NT2/D1 (cell line): ENCODE measurements around the gene TMIE.

Source experiments
- YY1 ChIP-seq: IDR thresholded peaks from 2 replicates; pipeline ENCODE4 v1.6.1; 2011; ENCODE audit not compliant: insufficient read length, insufficient read depth
- ZNF274 ChIP-seq: IDR thresholded peaks from 2 replicates; pipeline ENCODE4 v1.6.1; 2011; ENCODE audit warnings: mild to moderate bottlenecking, low read depth, low read length

- TF ChIP-seq YY1 (no peak), ZNF274 (no peak)
Observed at GRCh38 chr3:46695177-46695961, 5.8 kb upstream of the TMIE start.
